Stimulated activated CD8-positive, alpha-beta memory T cell treated with anti-CD3 and anti-CD28 coated beads, Interleukin-15, amount 100 ng/mL, for 4 hours (primary cell): Measurements from ENCODE around the gene RAET1E.
"Not testable (repeated sequence)": the region's sequence is repeated elsewhere in the genome, so short reads cannot be mapped to it uniquely, and the experiment has no call there.

Experiments used
- DNase-seq, 2 donors: peaks; one replicate each; pipeline ENCODE4 v3.0.0-alpha.2; 2020; ENCODE audit warnings: low read depth in 2 of 2

The RAET1E gene, protein sequence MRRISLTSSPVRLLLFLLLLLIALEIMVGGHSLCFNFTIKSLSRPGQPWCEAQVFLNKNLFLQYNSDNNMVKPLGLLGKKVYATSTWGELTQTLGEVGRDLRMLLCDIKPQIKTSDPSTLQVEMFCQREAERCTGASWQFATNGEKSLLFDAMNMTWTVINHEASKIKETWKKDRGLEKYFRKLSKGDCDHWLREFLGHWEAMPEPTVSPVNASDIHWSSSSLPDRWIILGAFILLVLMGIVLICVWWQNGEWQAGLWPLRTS

GRCh38 chr6:149897855-149898744, at the start of gene RAET1E:
Gene RAET1E (minus strand): TSS chr6:149898113. CDS start chr6:149890901, 7,212 bp downstream.
- no peak for DNase-seq

- not testable (repeated sequence) for DNase-seq
These were observed 49.6 kb upstream of the RAET1E start for GRCh38 chr6:149947533-149947932.

GRCh38 chr6:149946631-149947030, 48.7 kb upstream of the RAET1E start:
- DNase-seq: not testable (repeated sequence)

GRCh38 chr6:149945276-149945675, 47.4 kb upstream of the RAET1E start:
- DNase-seq: not testable (repeated sequence)

- not testable (repeated sequence) for DNase-seq
These were observed 45.4 kb upstream of the RAET1E start for GRCh38 chr6:149943321-149943720.

DNA sequence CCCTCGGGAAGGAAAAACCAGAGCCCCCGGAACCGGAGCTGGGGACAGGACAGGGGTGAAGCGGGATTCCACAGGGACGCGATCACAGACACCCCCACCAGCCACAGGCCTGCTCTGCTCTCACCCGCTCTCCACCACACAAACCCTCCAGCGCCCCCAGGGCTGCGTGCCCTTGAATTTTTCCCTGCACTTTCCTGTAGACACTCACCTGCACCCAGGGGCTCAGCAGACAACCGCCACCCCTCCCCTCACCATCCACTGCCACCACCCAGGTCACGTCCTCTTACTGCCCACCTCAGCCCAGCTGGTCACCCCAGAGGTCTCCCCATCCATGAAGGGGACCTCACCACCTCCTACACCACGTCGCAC, 44.5 kb upstream of the RAET1E start:
- no peak for DNase-seq

- DNase-seq: peak; percentile 84 to 89
These were observed 43.9 kb upstream of the RAET1E start, which contains the start of gene ULBP2 for GRCh38 chr6:149941583-149942460. Gene ULBP2 (plus strand): TSS chr6:149942014. CDS start chr6:149942073, 59 bp downstream.

- no peak for DNase-seq
These were observed 42.7 kb upstream of the RAET1E start for GRCh38 chr6:149940672-149940982.

GRCh38 chr6:149939909-149940671, 42.2 kb upstream of the RAET1E start:
- DNase-seq: no peak

DNA sequence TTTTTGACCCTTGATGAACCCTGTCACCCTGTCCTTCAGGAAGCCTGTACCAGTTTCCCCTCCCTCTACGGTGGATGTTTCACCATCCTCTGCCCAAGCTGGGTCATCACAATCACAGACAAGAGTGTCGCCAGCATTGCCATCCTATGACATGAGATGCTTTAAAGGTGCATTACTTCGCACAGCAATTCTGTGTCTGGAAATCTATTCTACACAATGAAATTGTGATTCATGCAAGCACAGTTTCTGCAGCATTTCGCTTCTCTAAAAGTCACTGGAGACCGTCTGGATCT, 41.4 kb upstream of the RAET1E start:
- DNase-seq: no peak

GRCh38 chr6:149938571-149939355, 40.9 kb upstream of the RAET1E start:
- DNase-seq: no peak

GRCh38 chr6:149938013-149938570, 40.2 kb upstream of the RAET1E start:
- DNase-seq: not testable (repeated sequence)

DNA sequence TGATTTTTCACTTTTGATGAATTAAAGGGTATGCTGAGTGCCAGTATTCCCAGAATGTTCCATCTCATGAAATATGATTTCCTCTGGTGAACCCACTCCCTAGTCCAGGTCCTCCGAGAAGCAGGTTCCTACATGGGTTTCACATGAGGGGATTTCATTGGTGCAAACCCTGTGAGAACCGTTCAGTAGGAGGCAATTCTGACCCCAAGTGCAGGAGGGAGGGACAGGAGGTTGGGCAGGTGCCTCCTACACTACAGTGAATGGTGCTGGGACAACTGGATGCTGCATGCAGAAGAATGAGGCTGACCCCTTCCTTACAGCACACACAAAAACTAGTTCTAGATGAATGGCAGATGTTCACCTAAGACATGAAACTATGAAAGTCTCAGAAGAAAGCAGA, 38.8 kb upstream of the RAET1E start:
- no peak for DNase-seq

- no peak for DNase-seq
These were observed 37.8 kb upstream of the RAET1E start for GRCh38 chr6:149935668-149936067.

DNA sequence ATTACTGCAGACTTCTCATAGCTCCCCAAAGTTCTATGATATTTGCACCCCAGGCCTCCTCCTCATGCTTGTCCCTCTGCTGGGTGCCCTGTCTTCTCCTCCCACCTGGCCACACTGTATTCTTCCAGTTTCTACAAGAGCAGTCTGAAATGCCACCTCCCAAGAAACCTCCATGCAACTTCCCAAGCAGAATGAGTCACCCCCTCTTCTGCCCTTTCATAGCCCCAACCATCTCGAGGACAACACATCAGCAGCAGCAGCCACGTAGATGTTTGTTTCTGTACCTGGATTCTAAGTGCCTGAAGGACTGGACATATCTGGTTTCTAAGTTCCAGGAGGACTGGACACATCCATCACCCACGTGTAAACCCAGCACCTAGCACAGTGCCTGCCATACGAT, 37.3 kb upstream of the RAET1E start:
- no peak for DNase-seq

DNA sequence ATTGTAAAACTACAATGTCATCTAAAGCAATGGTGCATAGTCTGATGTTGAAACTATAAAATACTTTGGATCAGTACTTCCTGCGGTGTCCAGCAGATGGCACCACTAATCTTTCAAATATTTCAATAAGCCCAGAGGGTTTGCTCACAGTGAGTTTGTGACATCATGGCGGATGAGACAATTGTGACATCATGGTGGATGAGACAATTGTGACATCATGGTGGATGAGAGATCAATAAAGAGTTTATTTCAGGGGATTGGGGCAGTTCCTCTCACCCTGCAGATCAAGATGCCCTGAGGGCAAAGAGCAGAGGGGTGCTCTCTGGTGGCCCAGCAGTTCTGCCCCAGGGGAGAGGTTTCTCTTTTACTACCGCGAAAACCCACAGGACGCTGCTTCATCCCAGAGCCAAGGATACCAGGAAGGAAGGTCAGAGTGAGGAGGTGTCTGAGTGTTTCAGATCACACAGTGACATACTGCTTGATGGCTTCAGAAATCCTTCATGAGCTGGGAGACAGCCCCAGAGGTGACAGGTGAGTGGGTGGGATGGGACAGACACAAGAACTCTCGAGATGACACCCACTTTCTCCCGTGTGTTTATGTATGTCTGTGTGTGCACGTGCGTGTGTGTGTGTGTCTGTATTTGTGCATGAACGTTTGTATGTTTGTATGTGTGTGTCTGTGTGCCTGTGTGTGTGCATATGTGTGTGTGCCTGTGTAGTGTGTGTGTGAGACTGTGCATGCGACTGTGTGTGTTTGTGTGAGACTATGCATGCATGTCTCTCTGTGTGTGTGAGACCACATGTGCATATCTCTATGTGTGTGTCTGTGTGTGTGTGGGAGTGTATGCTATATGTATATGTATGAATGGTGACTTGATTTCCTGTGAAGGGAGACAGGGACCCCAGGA, 36.6 kb upstream of the RAET1E start:
- peak in 1 of 2 donors; percentile 41 for DNase-seq

- DNase-seq: no peak
These were observed 35.5 kb upstream of the RAET1E start for GRCh38 chr6:149933461-149933860.

- DNase-seq: no peak
These were observed 35.1 kb upstream of the RAET1E start for GRCh38 chr6:149933036-149933435.

DNA sequence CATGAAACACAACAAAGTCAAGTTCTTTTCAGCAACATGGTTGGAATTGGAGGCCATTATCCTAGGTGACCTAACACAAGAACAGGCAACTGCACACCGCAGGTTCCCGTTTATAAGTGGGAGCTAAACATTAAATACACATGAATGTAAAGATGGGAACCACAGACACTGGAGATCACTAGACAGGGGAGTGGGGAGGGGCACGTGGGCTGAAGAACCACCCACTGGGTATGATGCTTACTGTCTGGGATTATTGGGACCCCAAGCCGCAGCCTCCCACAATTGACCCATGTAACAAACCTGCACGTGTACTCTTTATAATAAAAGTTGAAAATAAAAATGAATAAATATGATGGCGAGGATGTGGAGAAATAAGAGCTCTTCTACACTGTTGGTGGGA, 33.6 kb upstream of the RAET1E start:
- no peak for DNase-seq
